HG02870 (cell line): ENCODE data around the gene TEF.

Experiments used
- ATAC-seq: cut with Tn5 transposase; IDR thresholded peaks from one replicate; pipeline ENCODE4 v1.9.1; 2021; ENCODE audit warnings: mild to moderate bottlenecking, moderate library complexity; ENCODE audit not compliant: unreplicated experiment

Gene TEF, protein sequence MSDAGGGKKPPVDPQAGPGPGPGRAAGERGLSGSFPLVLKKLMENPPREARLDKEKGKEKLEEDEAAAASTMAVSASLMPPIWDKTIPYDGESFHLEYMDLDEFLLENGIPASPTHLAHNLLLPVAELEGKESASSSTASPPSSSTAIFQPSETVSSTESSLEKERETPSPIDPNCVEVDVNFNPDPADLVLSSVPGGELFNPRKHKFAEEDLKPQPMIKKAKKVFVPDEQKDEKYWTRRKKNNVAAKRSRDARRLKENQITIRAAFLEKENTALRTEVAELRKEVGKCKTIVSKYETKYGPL

DNA sequence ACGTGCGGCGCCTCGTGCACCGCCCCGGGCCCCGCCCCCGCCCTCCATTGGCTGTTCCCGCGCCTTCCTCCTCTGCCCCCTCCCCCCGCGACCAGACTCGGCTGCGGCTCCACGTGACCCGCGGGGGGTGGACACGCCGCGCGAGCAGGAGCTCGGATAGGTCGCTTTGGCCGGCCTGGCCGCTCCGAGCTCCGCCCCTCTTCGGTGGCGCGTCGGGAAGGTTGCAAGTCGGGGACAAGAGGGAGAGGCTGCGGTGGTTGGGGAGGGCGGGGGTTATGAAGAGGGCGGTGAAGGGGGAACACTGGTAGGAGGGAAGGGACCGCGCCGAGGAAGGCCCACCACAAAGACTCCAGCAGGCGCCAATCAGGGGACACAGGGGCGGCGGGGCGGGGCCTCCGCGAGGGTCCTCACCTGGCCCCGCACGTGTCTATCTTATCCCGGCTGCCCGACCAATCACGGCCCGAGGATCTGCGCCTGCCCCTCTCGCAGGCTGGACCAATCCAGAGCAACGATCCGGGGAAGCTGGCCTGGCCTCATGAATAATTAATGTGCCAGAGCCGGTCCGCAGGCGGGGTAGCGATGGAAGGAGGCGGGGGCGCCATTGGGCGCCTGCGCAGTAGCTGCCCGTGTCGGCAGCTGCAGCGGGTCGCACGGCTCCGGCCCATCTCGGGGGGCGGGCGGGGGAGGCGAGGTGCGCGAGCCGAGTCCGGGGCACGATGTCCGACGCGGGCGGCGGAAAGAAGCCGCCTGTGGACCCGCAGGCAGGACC lies at the start of gene TEF:
TSS of gene TEF (plus strand) at position 614 of the 769 bp plus-strand sequence. CDS start at position 717, 103 bp downstream.
- ATAC-seq, result peak; percentile 90

DNA sequence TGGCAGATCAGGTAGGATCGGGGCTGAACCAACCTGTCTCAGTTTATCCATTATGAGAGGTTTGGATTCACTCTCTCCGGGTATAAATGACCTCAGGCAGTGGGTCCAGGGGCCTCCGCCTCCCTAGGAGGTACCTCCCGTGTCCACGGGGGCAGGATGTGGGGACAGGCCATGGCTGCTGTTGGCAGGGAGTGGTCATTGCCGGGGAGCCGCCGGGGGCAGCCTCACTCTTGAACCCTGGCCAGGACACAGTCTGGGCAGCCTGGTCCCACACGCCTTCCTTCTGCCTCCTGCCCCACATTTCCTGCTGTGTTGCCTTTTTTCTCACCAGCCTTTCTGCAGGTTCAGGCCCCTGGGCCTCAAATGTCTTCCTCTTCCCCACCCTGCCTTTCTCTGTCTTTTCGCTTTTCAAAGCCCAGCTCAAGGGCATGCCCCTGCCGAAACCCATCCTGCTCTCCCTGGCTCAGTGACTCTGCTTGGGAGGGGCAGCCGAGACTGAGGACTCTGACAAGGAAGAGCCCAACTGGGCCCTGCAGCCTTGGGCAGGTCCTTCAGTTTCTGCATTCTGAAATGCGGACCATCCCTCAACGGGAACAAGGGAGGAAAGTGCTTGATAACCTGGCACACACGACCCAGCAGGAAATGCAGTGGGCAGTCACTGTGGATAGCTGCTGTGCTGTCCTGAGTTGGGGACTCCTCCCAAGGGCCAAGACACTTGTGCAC lies 49.4 kb upstream of the TEF start:
- ATAC-seq, result no peak

DNA sequence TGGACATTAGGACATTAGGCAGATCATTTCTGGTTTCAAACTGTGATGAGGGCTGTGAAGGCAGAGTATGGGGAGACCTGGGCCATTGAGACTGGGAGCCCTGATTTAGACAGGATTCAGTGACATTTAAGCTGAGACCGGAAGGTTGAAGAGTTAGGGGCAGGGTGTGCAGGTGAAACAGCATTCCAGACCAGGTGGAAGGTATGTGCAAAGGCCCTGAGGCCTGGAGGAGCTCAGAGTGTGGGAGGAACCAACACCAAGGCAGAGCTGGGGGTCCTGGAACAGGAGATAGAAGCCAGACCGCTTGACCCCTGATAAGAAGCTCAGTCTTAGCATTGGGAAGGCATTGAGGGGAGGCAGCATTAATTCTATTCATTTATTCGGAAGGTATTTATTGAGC lies 47.9 kb upstream of the TEF start:
- ATAC-seq, result no peak

DNA sequence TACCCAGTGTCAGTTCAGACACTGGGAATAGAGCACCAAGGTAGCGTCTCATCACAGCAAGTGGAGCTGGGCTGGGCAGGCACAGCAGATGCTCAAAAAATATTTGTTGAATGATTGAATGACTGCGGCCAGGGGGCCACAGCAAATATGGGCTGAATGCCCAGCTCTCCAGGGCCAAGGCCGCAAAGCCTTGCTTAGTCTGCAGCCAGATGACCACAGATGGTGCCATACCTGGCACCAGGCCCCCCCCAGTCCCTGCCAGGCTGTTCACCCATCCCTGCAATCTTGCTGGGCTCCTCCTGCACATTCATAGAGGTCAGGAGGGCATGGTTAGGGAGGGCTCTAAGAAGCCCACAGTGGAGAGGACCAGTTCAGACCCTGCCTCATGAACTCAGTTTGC lies 47.5 kb upstream of the TEF start:
- ATAC-seq, result no peak

DNA sequence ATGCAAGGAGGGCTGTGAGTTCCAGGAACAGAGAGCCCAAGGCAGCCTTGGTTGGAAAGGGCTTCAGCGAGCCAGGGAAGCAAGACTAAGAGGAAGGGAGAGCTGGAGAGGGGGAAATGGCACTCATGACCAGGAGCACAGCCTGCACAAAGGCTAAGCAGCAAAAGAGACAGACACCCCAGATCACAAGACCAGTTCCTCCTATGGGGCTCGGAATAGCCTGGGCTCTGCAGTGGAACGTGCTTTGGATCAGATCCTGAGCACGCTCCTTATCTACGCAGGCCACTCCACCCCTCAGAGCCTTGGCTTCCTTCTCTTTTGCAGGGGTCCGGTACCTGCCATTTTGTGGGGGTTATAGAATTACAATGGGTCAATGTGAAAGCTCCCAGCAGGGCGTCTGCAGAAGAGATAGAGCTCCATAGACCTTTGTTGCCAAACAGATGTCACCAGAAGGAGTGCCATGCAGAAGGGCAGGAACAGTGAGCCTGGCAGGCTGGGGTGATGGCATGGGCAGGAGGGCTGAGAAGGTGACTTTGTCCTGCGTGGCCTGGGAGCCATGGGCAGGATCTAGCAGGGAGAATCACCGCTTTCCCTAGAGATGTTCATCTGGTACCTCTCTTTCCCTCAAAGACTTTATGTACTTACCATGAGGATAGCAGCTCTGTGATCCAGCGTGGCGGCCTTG lies 46.6 kb upstream of the TEF start:
- no peak for ATAC-seq

DNA sequence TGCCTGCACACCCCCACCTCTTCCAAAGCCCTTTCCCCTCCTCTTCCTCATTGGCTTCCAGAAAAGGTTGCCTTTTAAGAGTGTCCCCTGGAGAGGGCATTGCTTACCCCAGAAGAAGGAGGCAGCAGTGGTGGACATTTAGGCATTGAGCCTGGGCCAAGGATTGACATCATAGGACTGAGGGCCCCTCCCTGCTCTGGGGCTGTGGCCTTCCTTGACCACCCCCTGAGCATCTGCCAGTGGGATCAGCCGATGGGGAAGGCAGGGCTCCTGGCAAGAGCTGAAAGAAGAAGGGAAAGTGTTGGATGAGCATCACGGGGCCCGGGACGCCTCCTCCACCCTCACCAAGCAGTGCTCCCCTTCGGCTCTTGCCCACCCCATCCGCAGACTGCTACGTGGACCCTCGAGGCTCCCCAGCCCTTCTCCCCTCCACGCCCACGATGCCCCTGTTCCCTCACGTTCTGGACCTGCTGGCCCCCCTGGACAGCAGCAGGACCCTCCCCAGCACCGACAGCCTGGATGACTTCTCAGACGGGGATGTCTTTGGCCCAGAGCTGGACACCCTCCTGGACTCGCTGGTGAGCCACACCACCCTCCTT lies 43.0 kb upstream of the TEF start:
- no peak for ATAC-seq

DNA sequence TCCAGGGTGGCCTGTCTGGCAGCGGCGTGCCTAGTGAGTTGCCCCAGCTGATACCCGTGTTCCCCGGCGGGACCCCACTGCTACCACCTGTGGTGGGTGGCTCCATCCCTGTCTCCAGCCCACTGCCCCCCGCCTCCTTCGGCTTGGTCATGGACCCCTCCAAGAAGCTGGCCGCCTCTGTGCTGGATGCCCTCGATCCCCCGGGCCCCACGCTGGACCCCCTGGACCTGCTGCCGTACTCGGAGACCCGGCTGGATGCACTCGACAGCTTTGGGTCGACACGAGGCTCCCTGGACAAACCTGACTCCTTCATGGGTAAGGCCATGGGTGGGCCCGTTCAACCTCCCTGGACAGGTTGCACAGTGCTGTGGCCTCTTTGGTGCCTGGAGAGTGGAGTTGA lies 41.9 kb upstream of the TEF start:
- no peak for ATAC-seq

DNA sequence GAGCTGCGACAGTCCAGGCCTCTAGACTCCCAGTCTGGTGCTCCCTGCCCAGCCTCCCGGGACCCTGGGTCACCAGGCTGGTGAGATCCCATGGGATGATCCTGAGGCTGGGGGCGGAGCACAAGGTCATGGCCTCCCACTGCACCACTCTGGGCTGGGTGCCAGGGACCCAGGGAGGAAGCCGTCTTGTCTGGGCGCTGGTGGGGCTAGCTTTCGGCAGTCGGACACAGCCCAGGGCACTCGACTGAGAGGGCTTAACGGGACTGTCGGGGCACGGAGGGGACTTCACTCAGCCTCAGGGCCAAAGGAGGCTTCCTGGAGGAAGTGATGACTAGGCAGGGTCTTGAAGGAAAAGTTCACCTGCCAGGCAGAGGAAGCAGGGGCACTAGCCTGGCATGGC lies 41.4 kb upstream of the TEF start:
- ATAC-seq, result no peak

DNA sequence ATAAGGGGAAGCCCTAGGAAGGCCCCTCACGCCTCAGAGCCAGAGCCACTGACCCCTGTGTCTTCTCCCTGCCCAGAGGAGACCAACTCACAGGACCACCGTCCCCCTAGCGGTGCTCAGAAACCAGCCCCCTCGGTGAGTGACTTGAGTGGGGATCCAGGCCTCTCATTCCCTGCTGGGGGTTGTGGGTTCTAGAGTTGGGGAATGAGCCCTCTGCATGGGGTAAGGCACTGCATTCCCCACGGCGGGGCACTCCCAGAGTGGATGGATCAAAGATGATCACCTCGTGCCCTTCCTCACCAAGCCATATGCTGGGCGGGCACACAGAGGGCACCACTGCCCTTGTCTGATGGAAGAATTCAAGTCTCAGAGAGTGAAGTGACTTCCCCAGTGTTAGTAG lies 40.7 kb upstream of the TEF start:
- ATAC-seq, result no peak

DNA sequence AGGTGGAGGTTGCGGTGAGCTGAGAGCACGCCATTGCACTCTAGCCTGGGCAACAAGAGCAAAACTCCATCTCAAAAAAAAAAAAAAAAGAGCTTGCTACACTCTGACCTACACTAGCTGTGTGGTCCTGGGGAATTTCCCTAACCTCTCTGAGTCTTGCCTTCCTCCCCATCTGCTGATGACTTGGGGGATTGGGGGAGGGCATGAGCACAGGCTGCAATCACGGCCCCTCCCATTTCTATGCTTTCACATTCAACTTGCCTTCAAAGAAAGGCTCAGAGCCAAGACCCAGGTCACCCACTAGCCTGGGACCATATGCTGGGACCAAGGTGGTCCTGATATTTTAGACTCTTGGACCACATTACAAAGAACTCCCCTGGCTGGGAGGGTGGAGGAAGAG lies 39.8 kb upstream of the TEF start:
- ATAC-seq, result no peak

DNA sequence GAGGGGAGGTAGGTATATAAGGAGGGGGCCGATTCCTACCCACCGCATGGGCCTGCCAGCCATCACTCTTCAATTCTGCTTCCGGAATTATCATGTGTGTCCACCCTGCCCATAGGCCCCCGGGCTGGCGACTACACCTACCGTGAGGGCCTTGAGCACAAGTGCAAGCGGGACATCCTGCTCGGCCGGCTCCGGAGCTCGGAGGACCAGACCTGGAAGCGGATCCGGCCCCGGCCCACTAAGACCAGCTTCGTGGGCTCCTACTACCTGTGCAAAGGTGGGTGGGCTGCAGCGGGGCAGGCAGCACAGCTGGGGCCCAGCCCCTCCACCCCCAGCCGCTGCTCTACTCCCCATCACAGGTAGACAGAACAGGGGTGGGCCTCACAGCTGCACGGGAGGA lies 38.4 kb upstream of the TEF start:
- ATAC-seq, result no peak

DNA sequence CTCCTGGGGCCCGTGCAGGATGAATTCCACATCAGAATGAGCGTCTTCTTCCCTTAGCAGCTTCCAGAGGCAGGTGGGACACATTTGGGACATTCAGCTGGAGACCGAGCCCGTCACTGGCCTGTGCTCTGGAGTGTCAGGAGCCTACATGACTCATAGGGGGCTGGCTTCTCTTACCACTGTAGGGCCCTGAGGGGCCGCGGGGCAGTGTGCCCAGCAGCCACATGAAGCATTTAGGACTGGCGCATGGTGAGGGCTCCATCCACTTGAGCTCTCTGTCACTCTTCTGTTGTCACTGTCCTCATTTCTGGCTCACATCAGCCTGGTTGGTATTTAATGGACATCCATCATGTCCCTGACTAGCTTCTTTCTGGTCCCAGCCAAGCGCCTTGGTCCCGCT lies 38.0 kb upstream of the TEF start:
- no peak for ATAC-seq

DNA sequence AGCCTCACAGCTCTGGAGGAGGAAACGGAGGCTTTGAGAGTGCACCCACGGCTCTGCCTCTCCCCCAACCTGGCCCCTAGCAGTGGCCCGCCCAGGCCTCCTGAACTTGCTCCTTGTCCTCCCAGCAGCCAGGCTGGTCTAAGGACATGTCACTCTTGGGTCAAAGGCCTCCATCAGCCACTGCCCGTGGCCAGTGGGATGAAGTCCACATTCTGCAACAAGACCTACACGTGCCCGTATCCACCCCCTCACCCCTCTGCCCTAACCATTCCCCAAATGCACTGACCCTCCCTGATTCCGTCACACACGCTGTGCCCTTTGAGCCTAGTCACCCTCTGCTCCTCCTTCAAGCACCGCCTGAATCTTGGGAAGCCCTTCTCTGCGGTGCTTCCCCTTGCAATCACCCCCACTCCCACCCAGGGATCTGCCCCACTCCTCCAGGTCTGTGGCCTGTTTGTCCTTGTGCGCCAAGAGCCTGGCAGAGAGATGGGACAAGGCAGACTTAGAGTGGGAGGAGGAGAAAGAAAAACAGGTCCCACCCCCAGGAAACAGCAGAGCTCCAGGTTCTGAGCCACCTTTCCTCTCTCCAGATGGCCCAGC lies 37.5 kb upstream of the TEF start:
- no peak for ATAC-seq

DNA sequence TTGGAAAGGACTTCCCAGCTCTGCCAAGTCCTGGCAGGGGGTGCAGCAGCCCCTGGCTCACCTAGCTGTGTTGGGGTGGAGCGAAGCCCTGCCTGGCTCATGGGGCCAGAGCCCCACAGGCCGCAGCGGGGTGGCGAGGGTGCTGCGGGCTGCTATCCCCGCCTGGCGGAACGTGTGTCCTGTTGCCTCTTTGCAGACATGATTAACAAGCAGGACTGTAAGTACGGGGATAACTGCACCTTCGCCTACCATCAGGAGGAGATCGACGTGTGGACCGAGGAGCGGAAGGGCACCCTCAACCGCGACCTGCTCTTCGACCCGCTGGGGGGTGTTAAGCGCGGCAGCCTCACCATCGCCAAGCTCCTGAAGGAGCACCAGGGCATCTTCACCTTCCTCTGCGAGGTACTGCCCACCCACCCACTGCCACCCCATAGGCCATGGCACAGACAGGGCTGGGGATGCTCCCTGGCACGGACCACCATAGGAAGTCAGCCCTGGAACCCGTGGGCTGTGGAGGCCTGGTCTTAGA lies 35.9 kb upstream of the TEF start:
- ATAC-seq, result no peak

DNA sequence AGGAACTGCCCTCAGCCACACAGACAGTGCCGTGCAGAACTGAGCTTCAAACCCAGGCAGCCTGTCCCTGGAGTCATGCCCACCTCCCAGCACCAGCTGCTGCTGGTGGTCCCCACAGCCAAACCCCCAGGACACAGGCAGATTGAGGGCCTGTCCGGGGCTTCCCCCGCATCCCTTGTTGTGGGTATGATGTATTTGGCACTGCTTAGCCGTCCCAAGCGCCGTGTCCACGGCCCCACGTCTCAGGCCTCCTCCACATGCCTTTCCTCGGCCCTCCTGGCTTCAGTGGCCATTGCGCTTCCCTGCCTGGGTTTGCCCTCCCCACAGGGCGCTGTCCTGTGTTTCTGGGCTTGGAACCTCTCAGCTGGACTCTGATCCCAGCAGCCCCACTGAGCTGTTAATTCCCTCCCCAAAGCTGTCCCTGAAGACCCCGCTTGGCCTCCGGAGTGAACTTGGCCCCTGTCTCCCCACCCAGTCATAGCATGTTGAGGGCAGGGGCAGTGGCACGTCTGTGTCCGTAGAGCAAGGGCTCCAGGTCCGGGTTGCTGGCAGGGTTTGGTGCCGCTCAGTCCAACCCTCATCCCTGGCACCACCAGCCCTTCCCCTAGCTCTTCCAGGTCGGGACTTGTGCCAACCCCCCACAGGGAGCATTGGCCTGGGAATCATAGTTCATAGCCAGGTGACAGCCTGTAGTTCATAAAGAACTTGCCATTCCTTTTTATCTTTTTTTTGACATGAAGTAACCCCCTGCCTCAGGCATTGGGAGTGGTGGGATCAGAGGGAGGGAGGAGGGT lies 34.5 kb upstream of the TEF start:
- ATAC-seq, result no peak

DNA sequence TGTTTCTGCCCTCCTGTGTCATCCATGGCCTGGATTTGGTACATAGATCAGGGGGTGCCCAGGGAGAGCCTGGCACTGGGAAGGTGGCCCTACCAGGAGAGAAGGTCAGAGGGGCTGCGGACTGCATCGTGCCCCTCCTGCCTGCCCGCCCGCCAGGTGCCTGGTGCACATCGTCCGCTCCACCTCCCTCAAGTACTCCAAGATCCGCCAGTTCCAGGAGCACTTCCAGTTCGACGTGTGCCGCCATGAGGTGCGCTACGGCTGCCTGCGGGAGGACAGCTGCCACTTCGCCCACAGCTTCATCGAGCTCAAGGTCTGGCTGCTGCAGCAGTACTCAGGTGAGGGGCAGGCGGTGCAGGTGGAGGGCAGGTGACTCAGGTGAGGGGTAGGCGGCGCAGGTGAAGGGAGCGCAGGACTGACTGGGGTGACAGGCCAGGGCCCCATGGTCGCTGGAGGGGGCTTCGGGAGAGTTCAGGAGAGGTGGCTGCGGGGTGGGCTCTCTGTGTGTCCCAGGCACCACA lies 32.7 kb upstream of the TEF start:
- no peak for ATAC-seq

DNA sequence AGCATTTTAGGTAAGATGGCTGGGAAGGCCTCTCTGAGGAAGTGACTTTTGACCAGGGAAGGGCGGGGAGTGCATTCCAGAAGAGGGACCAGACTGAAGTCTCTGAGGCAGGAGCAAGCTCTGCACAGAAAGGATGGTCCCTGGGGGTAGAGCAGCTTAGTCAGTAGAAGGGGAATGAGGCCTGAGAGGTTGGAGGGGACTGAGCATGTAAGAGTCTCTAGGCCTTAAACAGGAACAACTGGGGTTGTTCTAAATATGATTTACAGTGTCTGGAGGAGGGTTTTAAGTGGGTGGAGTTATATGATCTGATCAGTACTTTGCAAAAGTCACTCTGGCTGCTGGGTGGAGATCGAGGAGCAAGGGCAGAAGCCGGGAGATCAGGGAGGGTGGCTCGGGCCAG lies 31.7 kb upstream of the TEF start:
- ATAC-seq, result no peak

DNA sequence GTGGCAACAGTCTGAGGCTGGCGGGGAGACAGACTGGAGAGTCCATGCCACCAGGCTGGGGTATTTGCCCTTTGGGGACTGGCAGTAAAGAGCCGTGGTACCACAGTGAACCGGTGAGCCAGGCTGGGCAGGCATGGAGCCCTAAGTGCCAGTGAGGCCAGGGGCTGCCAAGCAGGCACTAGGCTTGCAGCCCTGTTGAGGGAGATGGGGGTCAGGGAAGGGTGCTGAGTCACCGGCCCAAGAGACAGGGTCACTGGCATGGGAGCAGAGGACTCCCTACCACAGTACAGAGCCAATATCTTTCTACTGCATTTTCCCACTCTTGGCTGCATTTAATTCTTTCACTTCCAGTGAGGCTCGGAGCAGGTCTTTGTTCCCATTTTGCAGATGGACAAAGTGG lies 30.7 kb upstream of the TEF start:
- ATAC-seq, result no peak

DNA sequence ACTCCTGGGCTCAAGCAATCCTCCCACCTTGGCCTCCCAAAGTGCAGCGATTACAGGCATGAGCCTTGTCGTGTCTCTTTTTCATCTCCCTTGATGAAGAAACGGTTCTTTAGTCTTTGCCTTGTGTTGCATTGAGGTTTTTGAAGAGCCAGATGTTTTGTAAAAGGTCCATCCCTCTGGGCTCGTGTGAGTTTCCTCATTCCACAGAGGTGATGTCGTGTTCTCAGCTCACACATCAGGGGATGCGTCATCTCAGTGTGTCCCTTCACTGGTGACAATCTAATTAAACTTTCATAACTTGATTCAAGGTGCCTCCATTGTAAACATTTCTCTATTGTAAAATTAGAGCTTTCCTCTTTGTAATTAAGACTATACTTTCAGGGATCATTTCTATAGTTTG lies 29.7 kb upstream of the TEF start:
- ATAC-seq, result no peak
